ENCODE results near the gene ZNF32.

GRCh38 chr10:43687373-43687772 lies 38.7 kb upstream of the ZNF32 start:
- TF ChIP-seq CTCF (IDR thresholded peaks at IDR 0.05) = no peak
- no peak for TF ChIP-seq POLR2AphosphoS5 (IDR thresholded peaks at IDR 0.05)
- TF ChIP-seq POLR2A (IDR thresholded peaks at IDR 0.05) = no peak

Data from breast epithelium (tissue), 3 donors.